Measurements from ENCODE around the gene KCNQ1.

- no peak for TF ChIP-seq CTCF (IDR thresholded peaks at IDR 0.05)
- no peak for TF ChIP-seq POLR2A (IDR thresholded peaks at IDR 0.05)
Observed at GRCh38 chr11:2898366-2899079, 453.7 kb downstream of the KCNQ1 start.

Data from lower leg skin (tissue), 3 donors.